PC-3 (cell line): ENCODE measurements around the gene SHROOM2.

Experiments
- CTCF ChIP-seq: fragments of 300-600 bp; sonication (generic); conservative IDR thresholded peaks from 2 replicates; pipeline ENCODE4 v1.5.1; 2017; ENCODE audit warnings: antibody characterized with exemption, low read depth, mild to moderate bottlenecking, low read length
- EZH2 ChIP-seq: fragments of 300-600 bp; sonication (generic); IDR thresholded peaks from one replicate; pipeline ENCODE4 v1.6.1; 2017; ENCODE audit warnings: antibody characterized with exemption, mild to moderate bottlenecking, low read length; ENCODE audit not compliant: unreplicated experiment
- EZH2phosphoT487 ChIP-seq: fragments of 300-600 bp; sonication (generic); IDR thresholded peaks from 2 replicates; pipeline ENCODE4 v1.6.1; 2018; ENCODE audit warnings: mild to moderate bottlenecking, antibody characterized with exemption, low read length, borderline replicate concordance

DNA sequence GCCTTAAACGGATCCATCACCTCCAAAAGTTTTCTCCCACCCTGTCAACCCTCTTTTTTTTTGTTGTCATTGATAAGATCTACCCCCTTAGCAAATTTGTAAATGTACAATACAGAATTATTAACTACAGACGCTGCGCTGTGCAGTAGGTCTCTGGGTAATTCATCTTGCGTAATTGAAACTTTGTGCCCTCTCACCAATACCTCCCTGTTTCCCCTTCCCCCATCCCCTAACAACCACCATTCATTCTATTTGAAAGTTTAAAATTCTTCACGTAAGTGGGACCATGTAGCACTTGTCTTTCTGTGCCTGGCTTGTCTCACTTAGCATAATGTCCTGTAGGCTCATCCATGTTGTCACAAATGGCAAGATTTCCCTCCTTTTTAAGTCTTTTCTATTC, 135.2 kb downstream of the SHROOM2 start:
- TF ChIP-seq CTCF (no peak), EZH2phosphoT487 (no peak), EZH2 (no peak)
